GM18526 (cell line): ENCODE data around the gene CFP.

Experiments
- POLR2A ChIP-seq: IDR thresholded peaks from 3 replicates; pipeline ENCODE4 v1.6.1; 2011; ENCODE audit not compliant: insufficient read length; ENCODE audit errors: extremely low read depth

CFP gene

DNA sequence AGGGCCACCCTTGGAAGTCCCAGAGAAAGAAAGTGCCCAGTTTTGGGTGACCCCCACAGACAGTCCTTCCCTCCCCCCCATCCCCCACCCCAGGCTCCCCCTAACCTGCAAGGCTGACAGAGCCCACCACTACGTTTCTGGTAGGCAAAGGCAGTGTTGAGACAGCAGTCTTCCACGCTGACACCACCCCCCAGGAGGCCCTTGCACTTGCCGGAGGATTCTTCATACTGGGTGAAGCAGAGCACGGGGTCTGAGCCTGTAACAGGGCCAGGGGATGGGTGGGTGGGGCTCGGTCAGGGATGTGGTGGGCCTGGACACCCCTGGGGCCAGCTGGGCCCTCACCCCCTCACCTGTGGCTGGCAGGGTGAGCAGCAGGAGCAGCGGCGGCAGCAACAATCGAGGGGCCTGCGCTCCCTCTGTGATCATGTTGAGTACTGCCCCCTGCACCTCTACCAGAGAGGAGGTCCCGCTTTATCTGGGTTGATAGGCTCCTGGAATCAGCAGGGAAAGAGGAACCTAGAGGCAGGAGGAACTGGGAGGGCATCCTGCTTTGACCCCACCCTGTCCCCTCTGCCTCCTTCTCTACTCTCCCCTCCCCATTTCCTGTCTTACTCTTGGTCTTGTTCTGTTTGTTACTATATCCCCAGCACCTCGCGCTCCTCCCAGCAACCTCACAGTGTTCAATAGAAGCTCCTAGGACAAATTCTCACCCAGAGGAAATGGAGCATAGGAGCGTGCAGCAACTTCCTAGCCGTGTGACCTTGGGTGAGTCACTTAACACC, at the start of gene CFP:
Gene CFP (minus strand): TSS at position 512 of the 782 bp plus-strand sequence. CDS start 86 bp downstream, at position 426.
- no peak for TF ChIP-seq POLR2A

DNA sequence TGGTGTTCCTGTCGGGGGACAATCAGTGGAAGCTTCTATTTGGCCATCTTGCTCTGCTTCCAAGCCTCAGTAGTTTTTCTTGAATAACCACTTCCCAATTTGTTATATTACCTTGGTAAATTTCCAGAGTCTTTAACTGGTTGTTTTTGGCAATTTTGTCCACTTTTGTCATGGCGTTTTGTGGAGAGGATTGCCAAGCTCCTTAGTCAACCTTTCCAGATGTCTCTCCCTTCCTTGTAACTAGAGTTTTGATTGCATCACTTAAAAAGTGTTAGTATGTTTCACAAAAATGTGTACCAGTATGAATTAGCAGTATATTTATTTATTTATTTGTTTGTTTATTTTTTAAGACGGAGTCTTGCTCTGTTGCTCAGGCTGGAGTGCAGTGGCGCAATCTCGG, 45.0 kb upstream of the CFP start:
- no peak for TF ChIP-seq POLR2A

DNA sequence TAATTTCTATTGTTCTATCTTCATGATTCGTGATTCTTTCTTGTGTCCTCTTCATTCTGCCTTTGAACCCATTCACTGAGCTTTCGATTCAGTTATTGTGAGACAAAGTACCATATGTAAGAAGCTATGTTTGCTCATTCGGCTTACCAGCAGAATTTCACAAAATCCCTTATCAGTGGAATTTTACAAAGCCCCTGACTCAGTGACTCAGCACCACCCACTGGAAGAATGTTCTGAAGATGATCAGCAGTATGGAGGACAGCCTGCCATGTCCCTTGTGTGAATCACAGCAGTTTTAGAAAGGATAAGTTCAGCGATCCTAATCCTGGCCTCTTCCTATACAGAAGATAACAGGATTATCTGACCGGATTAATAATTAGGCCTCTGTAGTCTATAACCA, 35.0 kb upstream of the CFP start:
- TF ChIP-seq POLR2A = no peak

DNA sequence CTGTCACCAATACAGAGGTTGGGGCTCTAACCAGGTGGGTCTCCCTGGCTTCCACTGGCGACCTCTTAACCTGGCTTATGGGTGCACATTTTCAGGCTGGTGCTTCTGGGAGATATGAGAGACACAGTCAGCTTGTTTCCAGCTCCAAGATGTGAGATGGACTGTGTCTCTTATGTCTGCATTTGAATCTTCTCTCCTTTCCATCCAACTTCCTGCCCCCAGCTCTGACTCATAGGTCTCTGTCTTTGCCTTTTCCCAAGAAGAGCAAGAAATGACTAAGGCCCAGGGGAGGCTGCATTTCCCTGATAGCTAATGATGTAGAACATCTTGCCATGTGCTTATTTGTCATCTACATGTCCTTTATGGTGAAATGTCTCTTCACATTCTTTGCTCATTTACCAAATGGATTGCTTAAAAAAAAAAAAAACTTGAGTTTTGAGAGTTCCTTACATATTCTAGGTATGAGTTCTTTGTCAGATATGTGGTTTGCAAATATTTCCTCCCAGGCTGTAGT, 32.5 kb upstream of the CFP start:
- no peak for TF ChIP-seq POLR2A

DNA sequence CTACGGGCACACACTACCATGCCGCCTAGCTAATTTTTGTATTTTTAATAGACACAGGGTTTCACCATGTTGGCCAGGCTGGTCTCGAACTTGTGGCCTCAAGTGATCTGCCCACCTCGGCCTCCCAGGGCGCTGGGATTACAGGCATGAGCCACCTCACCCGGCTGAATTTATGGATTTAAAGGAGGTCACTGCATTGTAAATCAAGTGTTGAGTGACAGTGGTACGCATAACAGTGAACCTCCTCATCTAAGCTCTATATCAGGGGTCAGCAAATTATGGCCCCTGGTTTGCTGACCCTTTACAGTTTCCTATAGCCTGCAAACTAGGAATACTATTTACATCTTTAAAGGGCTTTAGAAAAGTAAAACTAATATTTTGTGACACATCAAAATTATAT, 31.8 kb upstream of the CFP start:
- no peak for TF ChIP-seq POLR2A

DNA sequence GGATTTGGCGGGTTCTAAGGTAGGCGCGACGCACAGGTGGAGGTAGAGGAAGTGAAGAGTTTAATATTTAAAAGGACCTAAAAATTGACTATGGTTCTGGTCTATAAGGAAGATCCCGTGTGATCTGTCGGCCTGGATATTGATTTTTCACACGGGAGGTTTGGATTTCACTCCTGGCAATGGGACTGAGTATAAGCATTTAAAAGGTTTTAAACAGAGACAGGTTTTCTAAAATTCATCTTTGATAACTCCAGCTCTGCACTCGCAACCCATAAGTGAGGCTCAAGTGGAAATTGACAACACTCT, 29.6 kb upstream of the CFP start:
- TF ChIP-seq POLR2A = no peak

DNA sequence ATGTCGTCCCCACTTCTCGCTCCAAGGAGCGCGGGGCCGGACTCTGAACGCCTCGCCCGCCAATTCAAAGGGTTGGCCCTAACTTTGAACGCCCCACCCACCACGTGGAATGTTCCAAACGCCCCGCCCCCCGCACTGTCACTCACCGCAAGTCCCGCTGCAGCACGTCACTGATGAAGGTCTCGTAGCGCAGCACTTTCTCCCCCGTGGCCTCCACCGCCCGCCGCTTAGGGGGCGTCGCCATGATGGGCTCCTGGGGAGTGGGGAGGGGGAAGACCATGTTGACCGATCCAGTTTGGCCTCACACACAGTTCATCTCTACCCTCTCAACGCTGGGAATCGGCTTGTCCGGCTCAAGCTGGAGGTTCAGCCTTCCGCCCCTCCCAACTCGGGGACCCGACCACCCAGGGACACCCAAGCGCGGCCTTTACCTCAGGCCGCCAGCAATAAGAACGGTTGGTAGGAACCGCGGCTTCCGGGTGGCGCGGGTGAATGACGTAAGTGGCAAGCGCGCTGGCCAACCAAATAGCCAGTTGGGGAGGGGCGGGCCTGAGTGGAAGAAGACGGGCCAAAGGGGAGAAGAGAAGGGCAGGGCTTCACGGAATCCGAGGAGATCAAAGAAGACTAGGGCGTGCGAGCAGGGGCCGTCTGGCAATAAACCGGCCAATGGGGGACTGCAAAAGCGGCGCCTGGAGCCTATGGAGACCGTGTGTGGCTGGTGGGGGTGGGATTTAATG, 29.1 kb upstream of the CFP start, which contains the start of gene UXT:
Gene UXT (minus strand): TSS at position 497 of the 737 bp plus-strand sequence. CDS start 253 bp downstream, at position 244.
- peak; percentile 54 for TF ChIP-seq POLR2A

DNA sequence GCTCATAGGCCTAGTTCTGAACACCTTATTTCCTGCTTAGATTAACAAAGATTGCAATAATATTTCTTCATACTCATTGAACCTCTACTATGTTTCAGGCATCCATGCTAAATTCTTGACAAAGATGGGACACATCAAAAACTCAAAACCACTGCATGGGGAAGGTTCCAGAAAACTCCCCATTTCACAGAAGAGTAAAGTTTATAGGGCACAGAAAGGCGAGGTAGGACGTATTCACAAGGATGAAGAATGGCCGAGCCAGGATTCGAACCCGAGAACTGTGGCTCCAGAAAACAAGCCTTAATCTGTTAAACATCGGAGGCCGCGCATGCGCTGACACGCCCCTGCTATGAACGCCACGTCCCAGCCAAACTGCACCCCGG, 28.6 kb upstream of the CFP start:
- no peak for TF ChIP-seq POLR2A

DNA sequence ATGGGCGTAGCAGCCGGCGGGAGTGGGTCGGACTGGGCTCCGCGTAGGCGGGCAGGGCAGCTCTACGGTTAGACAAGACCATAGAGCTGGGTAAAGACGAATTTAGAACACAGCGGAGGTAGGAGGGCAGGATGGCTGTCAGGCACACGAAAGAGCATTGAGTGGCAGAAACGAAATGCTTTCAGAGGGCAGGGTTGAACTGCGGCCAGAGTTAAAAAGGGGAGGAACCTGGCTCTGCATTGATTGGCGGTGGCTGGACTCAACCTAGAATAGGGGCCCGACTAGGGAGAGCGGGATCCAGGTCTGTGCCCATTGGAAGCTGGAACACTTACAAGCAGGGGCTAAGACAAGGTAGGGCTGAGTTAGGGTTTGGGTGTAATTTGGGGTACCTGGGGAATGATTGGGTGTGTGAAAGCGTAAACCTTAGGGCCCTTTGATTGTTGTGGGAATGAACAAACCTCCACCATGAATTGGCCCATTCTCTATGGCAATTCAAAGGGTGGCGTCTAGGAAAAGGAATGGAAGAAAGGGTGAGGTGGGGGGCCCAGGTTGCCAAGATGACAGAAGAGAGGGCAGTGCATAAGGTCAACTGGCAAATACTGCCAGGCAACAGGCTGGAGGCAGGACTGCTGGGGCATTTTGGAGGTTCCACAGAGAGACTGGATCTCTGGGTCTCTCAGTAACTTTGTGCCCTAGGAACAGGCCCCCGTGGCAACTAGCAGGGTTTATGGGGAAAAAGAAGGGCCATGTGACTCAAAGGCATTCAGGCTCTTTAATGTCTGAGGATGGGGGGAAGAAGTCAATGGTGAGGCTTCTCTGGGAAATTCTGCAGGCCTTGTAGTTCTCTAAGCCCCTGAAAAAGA, 21.5 kb upstream of the CFP start:
- TF ChIP-seq POLR2A = no peak

DNA sequence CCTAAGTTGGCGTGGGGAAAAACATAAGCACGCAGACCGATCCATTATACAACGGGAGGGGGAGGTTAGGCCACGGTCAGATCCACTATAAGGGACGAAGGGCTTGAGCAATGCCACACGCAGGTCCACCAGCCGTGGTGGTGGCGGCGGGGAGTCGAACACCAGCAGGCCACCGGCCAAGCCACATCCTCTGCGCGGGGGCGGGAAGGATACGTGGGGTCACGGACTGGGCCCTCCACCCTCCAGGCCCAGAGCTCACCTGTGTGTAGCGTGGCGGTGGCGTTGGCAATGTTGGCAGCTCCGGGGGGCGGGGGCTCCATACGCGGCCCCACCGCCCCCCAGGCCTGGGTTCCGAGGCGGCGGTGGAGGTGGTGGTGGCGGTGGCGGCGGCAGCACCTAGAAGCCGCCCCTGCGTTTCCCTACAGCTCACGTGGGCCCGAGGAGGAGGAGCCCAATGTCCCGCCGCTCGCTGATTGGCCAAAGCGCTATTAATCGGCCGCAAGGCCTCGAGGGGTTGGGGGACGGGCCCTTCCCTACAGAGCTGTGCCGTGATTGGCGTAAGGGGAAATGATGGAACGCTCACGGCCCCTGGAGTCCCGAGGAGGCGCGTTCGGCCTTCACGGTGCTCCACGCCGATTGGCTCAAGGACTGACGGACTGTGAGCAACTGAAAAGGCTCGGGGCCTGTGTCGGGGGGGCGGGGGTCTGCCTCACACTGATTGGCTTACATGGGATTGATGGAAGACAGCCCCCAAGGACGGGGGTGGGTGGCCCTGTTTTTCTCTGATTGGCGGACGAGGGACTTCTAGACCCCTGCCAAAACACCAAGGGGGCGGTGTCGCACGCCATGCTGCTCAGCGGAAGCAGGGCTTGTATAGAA, 20.7 kb upstream of the CFP start, which contains the start of gene ELK1:
Gene ELK1 (minus strand): TSS at position 400 of the 879 bp plus-strand sequence. CDS start 9,122 bp downstream, outside the sequence.
- peak; percentile 56 for TF ChIP-seq POLR2A

DNA sequence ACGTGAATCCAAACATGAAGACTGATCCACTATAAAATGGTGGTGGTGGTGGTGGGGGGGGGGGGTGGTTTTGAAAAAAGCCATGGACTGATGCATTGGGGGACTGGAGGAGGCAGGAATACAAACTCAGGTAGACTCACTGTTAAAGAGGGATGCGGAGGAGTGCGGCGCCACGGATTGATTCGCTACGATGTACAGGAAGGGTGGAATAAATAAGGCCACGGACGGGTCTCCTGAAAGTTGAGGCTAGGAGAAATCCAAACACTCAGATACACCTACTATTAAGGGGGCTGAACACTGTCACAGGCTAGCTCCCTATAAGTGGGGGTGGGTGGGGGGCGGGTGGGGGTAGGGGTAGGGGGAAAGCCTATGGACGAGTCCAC, 20.0 kb upstream of the CFP start:
- TF ChIP-seq POLR2A = no peak

DNA sequence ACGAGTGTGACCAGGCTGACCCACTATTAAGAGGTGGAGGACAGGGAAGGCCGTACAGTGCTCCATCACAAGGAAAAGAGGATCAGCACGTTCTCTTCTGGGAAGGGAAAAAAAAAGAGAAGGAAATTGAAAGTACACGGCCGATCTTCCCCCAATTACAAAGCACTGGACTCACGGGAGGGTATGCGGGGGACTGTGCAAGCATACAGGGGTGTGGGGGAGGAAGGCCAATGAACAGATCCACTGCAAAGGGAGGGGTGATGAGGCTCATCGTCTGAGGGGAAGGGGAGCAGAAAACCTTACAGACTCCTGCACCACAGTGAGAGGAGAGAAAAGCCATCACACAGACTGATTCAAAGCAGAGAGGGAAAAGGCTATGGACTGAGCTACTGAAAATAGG, 19.5 kb upstream of the CFP start:
- TF ChIP-seq POLR2A = no peak

DNA sequence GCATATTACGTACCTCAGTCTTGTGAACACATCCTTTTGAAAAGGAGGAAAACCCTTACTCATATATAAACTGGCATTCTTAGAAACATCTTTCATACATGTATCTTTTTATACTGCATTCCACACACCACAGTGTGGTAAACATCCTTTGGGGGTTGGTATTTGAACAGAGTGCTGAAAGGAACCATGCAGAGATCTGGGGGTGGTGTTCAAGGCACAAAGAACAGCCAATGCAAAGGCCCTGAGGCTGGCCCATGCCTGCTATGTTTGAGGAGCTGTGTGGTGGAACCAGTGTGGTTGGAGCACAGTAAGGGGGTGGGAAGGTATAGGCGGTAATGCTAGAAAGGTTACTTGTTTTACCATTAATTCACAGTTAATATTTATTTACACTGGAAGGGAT, 18.6 kb upstream of the CFP start:
- TF ChIP-seq POLR2A = no peak

DNA sequence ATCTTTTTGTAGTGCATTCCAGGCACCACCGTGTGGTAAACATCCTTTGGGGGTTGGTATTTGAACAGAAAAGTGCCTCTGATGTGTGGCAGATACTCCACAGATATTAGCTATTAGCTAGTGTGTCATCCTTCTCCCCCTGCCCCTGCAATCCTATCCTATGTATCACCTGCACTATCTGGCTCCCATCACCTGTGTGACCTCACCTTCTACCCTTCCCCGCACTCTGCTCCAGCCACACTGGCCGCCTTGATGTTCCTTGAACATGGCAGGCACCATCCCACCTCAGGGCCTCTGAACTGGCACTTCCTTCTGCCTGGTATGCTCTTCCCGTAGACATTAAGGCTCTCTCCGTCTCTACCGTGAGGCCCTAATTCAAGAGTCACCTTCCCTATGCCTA, 16.9 kb upstream of the CFP start:
- TF ChIP-seq POLR2A = no peak
